ES-I3 (cell line): ENCODE results near the gene OR51Q1.

ENCODE experiments used
- H3K36me3 ChIP-seq: 2 replicates; pipeline ENCODE4 v1.6.1; 2013; ENCODE audit warnings: mild to moderate bottlenecking, low read length, control low read depth, moderate library complexity; ENCODE audit not compliant: insufficient read depth
- H3K4me1 ChIP-seq: 2 replicates; pipeline ENCODE4 v1.6.1; 2013; ENCODE audit warnings: mild to moderate bottlenecking, control low read depth, low read length; ENCODE audit not compliant: insufficient read depth
- H3K9ac ChIP-seq: 2 replicates; pipeline ENCODE4 v1.6.1; 2013; ENCODE audit warnings: low read depth, mild to moderate bottlenecking, low read length, moderate library complexity
- H3K9me3 ChIP-seq: 2 replicates; pipeline ENCODE4 v1.6.1; 2013; ENCODE audit warnings: mild to moderate bottlenecking, low read length, moderate library complexity; ENCODE audit not compliant: control insufficient read depth, insufficient read depth

Gene OR51Q1, protein sequence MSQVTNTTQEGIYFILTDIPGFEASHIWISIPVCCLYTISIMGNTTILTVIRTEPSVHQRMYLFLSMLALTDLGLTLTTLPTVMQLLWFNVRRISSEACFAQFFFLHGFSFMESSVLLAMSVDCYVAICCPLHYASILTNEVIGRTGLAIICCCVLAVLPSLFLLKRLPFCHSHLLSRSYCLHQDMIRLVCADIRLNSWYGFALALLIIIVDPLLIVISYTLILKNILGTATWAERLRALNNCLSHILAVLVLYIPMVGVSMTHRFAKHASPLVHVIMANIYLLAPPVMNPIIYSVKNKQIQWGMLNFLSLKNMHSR

DNA sequence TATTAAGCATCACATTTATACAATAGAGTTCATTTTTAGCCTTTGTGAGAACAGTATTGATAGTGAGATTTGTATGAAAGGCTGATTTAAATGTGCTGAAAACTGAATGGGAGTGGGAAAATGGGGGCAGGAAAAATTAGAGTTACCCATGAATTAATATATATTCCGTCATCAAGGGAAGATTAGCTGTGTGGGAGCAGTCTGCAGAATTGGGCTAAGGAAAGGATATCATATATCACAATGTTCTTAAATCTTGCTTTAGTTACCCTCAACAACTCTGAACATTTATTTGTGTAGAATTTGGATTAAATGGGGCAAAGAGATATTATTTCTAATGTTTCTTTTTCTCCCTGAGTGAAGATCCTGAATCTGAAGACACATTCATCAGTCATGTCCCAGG lies at the start of gene OR51Q1:
OR51Q1 (plus strand) TSS at position 301 of the 400 bp plus-strand sequence; CDS start at position 391, 90 bp downstream.
- Histone ChIP-seq H3K9me3 (no peaks in the 10 kb centered on the region), H3K9ac (no peak within 1 kb of the TSS), H3K36me3 (no peaks in the 10 kb centered on the region), H3K4me1 (no peaks in the 10 kb centered on the region)

DNA sequence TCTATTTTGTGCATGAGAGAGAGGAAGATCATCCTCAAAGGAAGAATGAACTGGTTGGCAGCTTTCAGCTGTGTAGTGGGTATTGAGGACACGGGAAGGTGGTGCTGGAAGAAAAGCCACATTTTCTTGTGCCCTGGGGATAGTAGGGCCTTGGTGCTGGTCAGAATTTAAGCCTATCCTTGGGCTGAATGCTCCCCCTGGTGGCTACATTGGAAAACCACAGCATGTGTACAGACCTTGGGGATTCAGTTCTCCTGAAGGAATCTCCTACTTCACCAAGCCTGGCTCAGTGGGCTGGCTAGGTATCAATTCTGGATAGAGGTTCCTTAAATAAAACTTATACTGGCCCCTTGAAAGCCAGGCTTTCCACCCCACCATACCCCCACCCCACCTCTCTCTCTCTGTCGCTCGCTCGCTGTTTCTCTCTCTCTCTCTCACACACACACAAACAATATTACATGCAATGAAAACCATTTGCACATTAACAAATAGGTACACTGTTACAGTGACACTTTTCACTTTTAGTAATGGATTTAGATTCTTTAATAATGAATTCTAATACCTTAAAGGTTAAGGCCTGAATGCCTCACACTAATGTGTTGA lies 41.1 kb upstream of the OR51Q1 start:
- Histone ChIP-seq H3K9me3 (no peaks in the 10 kb centered on the region), H3K9ac (no peak overlapping the region), H3K4me1 (0 out of 2 replicates have a peak, but pooled peaks cover 4% of the 10 kb centered on the region), H3K36me3 (no peaks in the 10 kb centered on the region)

DNA sequence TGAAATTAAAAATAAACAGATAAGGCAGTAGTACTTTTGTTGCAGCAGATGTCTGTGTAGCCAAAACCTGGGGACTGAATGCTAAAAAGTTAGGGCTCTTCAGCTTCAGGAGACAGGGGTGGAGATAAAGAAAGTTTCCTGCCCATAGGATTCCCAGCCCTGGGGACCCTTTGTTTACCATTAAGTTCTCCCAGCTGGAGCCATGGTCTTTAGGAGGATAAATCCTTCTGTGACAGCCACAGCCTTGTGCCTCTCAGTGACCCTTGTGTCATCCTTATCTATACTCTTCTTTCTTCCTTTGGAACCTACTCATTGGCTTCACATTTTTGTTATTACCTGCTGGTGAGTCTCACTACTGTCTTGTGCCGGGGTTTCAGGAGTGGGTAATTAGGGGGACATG lies 38.3 kb upstream of the OR51Q1 start, which contains the start of gene OR51M1:
OR51M1 (plus strand) TSS at position 237 of the 400 bp plus-strand sequence. CDS start 5,587 bp downstream, outside the sequence.
- H3K36me3 ChIP-seq = no peaks in the 10 kb centered on the region
- H3K9me3 ChIP-seq = no peaks in the 10 kb centered on the region
- peaks cover 18% of the 10 kb centered on the region; the same call in 1 of the 2 replicates for H3K4me1 ChIP-seq
- no peak within 1 kb of the TSS for H3K9ac ChIP-seq

DNA sequence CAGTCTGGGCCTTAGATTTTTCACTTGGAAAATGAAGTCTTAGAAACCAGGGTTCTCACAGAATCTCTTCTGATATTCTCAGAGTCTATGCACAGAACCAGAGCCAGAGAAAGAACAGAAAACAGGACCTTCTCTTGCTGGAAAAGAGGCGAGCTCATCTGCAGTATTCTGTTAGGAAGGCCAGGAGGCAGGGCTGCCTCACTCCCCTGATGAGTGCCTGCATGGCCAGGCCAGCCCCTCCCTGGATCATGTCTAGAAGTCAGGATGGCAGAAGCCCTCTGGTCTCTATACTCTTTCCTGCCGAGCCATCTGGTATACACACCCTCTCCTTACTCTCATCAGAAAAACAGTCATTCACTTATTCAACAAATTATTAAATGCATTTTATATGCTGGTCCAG lies 37.6 kb upstream of the OR51Q1 start:
- H3K36me3 ChIP-seq = no peaks in the 10 kb centered on the region
- H3K9ac ChIP-seq = no peak overlapping the region
- H3K9me3 ChIP-seq = no peaks in the 10 kb centered on the region
- H3K4me1 ChIP-seq = peaks cover 18% of the 10 kb centered on the region; the same call in 1 of the 2 replicates

DNA sequence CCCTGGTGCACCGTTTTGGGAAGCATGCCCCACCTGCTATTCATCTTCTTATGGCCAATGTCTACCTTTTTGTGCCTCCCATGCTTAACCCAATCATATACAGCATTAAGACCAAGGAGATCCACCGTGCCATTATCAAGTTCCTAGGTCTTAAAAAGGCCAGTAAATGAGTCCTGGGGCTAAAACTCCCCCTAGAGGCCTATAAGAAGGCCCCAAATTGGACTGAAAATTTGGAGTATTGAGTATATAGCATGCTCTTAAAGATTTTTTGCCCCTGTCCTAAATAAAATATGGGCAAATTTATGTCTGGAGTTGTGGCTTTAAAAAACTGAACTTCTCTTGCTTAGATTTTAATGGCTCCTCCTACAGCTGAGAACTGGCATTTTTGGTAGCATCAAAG lies 31.7 kb upstream of the OR51Q1 start:
- Histone ChIP-seq H3K9me3 (no peaks in the 10 kb centered on the region), H3K36me3 (no peaks in the 10 kb centered on the region), H3K9ac (no peak overlapping the region), H3K4me1 (peaks cover 15% of the 10 kb centered on the region; the same call in 1 of the 2 replicates)

DNA sequence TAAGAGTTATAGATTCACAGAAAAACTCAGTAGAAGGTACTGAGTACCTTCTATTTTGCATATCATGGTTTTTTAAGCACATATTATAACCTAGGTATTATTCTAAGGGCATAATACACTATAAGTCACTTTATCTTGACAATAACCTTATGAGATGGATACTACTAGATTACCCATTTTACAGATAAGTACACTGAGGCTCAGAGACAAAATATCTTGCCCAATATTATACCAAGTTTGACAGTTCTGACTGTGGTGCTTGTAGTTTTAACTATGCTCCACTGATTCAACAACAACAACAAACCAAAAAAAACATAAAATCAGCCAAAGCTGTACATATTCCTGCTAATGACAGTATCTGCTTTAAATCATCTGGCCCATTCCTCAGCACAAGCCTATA lies 27.8 kb upstream of the OR51Q1 start:
- Histone ChIP-seq H3K4me1 (no peaks in the 10 kb centered on the region), H3K36me3 (no peaks in the 10 kb centered on the region), H3K9ac (no peak overlapping the region), H3K9me3 (no peaks in the 10 kb centered on the region)

DNA sequence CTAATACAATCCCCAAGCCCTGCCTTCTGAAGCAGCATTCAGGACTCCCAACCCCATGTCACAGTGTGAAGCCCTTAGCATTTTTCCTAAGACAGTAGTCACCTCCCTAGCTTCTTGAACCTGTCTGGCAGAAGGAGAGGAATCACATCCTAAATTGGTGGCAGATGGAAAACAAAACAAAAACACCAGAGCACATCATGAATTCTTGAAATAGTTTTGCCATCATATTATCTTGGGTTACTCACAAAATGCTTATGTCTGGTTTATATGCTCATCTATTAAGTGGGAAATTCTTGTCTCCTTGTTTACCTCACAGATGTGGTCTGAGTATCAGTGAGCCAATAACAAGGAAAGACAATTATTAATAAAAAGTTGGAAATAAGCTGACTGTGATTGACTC lies 23.0 kb upstream of the OR51Q1 start:
- no peak overlapping the region for H3K9ac ChIP-seq
- no peaks in the 10 kb centered on the region for H3K4me1 ChIP-seq
- H3K9me3 ChIP-seq = no peaks in the 10 kb centered on the region
- H3K36me3 ChIP-seq = no peaks in the 10 kb centered on the region

DNA sequence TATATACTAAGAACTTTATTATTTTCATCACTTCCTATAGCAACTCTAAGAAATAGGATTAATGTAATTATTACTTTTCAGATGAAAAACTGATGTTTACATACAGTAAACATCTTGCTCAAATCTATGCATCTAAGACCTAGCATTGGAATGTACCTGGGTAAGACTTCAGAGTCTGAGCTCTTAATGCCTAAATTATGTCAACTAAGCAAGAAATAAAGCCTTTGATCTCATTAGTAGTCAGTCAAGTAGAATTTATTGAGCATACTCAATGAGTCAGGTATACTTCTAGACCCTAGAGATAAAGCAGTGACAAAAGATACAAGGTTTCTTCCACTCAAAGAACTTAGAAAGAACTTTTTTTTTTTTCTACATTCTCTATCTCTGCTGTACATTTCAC lies 16.7 kb upstream of the OR51Q1 start:
- H3K4me1 ChIP-seq = no peaks in the 10 kb centered on the region
- H3K9me3 ChIP-seq = no peaks in the 10 kb centered on the region
- H3K9ac ChIP-seq = no peak overlapping the region
- no peaks in the 10 kb centered on the region for H3K36me3 ChIP-seq

DNA sequence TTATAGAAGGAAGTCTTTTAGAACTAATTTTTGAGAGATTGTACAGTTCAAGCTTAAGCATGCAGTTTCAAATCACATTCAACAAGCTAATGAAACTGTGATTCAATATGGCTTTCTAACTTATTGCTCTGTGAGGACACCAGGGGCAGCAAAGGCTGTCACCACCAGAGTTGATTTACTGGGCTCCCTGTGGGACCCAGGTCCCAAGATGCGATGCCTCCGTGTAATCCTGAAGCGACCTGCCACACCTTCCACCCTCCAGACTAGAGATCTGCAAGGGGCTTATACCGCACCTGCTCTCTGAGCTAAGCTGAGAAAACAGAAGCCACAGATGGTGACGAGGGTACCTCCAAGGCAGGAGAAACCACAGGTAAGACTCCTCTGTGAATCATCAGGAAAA lies 918 bp upstream of the OR51Q1 start:
- Histone ChIP-seq H3K4me1 (no peaks in the 10 kb centered on the region), H3K36me3 (no peaks in the 10 kb centered on the region), H3K9ac (no peak overlapping the region), H3K9me3 (no peaks in the 10 kb centered on the region)

DNA sequence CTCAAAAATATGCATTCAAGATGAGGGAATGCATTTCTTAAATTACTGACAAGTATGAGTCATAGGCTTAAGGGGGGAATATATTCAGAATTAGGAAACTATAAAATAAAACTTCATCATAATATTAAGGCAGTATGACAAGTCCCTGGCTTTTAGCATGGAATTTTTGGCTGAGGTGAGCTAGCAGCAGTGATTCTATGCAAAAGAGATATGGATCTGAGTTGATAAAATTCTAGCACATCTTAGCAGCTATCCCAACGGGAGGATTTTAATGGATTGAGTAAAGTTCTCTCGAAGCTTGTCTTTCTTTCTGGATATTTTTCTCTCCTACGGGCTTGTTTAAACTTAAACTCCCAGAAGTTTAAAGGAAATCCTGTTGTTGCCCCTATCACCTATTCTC lies 1.2 kb downstream of the OR51Q1 start:
- no peaks in the 10 kb centered on the region for H3K9me3 ChIP-seq
- no peak overlapping the region for H3K9ac ChIP-seq
- no peaks in the 10 kb centered on the region for H3K36me3 ChIP-seq

DNA sequence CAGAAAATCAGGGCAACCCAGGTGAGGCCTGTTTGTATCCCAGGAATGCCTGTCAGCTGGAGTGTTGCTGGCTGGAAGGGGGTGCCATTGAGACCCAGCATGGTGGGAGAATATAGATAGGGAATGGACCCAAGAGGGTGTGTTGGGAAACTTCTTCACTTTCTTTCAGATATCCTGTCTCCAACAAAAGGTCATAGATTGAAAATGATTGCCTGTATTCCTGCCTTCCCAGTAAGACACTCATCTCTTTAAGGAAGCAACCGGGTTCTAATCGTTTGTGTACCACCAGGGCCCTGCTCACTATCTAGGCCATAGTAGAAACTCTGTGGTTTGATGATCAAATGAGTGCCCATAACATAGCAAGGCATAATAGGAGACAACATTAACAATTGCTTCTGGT lies 19.5 kb downstream of the OR51Q1 start, which contains the start of gene OR51I1:
OR51I1 (minus strand) TSS at position 101 of the 400 bp plus-strand sequence; CDS start at position 101, 0 bp downstream.
- Histone ChIP-seq H3K4me1 (no peaks in the 10 kb centered on the region), H3K9me3 (no peaks in the 10 kb centered on the region), H3K36me3 (no peaks in the 10 kb centered on the region), H3K9ac (no peak within 1 kb of the TSS)

More for the DNA sequence above, 1.2 kb downstream of the OR51Q1 start:
- H3K4me1 ChIP-seq = no peaks in the 10 kb centered on the region

DNA sequence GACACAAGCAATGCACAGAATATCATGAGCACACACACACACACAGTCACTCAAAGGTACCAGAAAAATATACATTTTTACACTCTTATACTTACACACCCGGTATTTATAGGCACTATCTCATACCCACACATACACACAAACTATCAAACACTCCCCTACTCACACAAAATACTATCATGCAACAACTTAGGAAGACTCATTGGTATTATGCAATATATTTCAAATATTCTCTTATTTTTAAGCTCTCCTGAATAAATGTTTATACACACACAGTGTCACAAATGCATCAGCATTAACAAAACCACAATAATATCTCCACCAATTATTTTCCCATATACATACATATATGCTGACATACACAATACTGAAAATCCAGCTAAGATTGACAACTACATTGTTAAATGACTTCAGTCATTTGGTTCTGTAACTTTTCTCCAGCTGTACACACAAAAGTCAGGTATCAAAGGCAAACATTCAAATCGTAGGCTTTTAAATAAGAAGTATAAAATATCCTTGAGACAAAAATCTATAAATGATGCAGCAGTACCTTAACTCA lies 22.0 kb downstream of the OR51Q1 start:
- H3K9ac ChIP-seq = no peak overlapping the region
- no peaks in the 10 kb centered on the region for H3K9me3 ChIP-seq
- no peaks in the 10 kb centered on the region for H3K4me1 ChIP-seq
- H3K36me3 ChIP-seq = no peaks in the 10 kb centered on the region

DNA sequence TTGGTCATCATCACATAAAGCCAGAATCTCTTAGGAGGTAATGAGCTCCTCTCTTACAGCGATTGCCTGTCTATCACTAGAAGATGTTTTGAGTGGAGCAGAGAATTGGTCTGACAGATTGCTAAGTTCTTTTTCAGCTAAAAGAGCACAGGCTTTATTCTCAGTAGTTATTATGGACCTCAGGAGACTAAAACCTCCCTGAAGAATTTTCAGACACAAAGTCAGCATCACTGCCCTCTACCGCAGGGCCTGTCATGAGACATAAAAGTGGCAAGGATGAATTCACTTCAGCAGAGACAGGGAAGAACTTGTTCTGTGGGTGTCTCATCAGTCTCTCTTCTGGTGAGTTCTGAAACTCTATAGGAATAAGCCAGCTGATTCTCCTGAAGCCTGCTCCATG lies 27.1 kb downstream of the OR51Q1 start, which contains the start of gene OR51I2:
OR51I2 (plus strand) TSS at position 301 of the 400 bp plus-strand sequence. CDS start 4,166 bp downstream, outside the sequence.
- Histone ChIP-seq H3K9me3 (no peaks in the 10 kb centered on the region), H3K4me1 (peaks cover 10% of the 10 kb centered on the region; the same call in 1 of the 2 replicates), H3K36me3 (no peaks in the 10 kb centered on the region), H3K9ac (no peak within 1 kb of the TSS)

DNA sequence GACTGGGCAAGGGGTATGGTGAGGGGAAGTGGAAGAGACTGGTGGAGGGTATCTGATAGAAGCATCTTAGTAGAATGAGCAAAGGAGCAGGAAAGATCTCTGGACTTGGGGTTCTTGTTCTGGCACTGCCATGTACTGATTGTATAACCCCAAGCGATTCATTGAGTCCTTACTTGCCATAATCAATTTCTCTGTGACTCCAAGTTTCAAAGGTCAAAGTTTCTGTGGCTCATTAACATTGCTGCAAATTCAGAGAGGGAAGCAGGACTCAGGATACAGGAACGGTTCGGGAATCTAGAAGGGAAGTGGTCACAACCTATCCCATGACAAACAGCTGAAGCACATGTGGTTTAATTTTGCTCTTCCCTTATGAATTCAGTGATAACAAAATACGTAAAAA lies 27.5 kb downstream of the OR51Q1 start:
- Histone ChIP-seq H3K36me3 (no peaks in the 10 kb centered on the region), H3K4me1 (peaks cover 10% of the 10 kb centered on the region; the same call in 1 of the 2 replicates)

More for the DNA sequence above, 27.5 kb downstream of the OR51Q1 start:
- H3K9ac ChIP-seq = no peak overlapping the region
- H3K9me3 ChIP-seq = no peaks in the 10 kb centered on the region
